Inflammatory macrophage treated with lipopolysaccharide for 4 hours (primary cell): ENCODE data around the gene CHMP4A.

Experiments
- DNase-seq: peaks from one replicate; pipeline ENCODE4 v3.0.0-alpha.2; 2020

Gene CHMP4A, protein sequence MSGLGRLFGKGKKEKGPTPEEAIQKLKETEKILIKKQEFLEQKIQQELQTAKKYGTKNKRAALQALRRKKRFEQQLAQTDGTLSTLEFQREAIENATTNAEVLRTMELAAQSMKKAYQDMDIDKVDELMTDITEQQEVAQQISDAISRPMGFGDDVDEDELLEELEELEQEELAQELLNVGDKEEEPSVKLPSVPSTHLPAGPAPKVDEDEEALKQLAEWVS

GRCh38 chr14:24212924-24213865 is at the start of gene CHMP4A:
TSS of gene CHMP4A (minus strand) at chr14:24213488. CDS start at chr14:24213439, 49 bp downstream.
- DNase-seq, result peak; percentile 99

DNA sequence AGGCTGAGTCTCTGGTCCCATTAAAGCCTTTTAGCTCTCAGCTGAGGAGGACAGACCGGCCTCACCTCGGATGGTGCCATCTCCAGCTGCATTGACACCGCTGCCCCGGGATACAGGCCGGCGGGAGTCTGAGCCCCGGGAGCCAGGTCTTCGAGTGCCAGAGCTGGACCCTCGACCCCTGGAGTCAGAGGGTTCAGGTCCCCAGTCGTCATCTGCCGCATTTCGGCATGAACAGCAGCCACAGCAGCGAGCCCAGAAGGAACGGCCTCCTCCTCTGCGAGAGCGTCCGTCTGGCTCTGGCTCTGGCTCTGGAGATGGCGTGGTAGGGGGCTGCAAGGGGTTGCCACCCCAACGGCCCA is 48.7 kb upstream of the CHMP4A start:
- DNase-seq, result no peak

- DNase-seq, result no peak
Observed at GRCh38 chr14:24261256-24261968, 48.1 kb upstream of the CHMP4A start.

DNA sequence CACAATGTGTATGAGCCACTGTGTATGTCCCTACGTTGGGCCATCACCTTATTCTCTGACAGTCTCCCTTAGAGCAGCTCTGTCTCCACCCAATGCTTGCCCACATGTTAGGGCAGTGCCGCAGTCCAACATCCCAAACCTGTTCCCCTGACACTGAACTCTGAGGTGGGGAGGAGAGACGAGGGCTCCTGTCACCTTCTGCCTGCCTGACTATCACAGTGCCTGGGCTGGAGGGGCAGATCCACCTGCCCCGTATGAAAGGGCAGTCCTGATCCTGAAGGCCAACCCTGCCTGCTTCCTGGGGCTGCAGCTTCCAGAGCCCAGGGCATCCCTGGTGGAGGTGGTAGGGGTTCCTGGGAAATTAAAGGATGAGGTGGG is 47.5 kb upstream of the CHMP4A start:
- no peak for DNase-seq

GRCh38 chr14:24260026-24260779 is 46.9 kb upstream of the CHMP4A start:
- no peak for DNase-seq

GRCh38 chr14:24259282-24260025 is 46.2 kb upstream of the CHMP4A start:
- DNase-seq, result no peak

DNA sequence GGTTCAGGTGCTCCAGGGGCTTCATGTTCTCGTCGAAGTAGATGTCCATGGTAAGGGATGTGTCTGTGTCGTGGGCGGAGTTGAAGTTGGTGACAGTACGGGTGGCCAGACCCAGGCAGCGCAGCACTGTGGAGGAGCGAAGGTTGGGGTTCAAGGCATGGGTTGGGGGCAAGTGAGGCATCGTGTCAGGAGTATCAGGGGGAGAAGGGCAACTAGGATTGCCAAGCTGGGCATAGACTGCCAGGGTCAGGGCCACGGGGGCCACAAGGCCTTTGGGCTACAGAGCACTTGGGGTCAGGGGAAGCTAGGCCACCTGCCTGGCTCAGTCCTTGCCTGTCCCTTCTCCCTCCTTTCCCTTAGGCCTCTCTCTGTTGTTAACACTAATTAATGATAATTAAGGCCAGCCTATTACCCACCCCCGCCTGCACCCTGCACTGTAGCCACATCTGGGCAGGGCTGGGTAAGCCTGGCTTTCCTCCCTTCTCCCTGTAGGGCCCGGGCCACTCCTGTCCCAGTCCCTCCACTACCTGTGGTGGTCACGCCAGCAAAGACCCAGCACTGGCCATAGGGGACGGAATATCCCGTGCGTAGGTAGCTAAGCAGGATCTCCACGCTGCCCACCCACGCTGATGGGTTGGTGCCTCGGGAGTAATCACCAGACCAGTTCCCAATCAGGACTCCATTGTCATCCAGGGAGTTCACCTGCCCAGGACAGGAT is 45.4 kb upstream of the CHMP4A start:
- DNase-seq, result no peak

- no peak for DNase-seq
Observed at GRCh38 chr14:24258119-24258518, 44.8 kb upstream of the CHMP4A start.

DNA sequence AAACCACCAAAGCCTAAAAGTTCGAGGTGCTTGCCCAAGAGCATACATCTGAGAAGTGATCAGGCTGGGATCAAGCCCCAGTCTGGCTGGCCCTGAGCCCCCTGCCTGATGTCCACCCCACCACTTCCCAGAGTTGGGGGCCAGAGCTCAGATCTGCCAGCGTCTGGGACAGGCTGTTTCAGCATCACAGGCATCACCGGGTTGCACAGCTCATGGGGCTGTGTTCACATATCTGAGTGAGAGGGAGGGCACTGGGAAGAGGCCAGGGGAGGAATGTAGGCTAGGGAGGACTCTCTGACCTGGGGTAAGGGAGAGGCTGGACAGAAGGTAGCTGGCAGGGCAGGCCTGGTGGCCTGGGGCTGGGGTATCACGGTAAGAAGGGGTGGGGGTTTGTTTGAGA is 43.7 kb upstream of the CHMP4A start:
- DNase-seq, result no peak

DNA sequence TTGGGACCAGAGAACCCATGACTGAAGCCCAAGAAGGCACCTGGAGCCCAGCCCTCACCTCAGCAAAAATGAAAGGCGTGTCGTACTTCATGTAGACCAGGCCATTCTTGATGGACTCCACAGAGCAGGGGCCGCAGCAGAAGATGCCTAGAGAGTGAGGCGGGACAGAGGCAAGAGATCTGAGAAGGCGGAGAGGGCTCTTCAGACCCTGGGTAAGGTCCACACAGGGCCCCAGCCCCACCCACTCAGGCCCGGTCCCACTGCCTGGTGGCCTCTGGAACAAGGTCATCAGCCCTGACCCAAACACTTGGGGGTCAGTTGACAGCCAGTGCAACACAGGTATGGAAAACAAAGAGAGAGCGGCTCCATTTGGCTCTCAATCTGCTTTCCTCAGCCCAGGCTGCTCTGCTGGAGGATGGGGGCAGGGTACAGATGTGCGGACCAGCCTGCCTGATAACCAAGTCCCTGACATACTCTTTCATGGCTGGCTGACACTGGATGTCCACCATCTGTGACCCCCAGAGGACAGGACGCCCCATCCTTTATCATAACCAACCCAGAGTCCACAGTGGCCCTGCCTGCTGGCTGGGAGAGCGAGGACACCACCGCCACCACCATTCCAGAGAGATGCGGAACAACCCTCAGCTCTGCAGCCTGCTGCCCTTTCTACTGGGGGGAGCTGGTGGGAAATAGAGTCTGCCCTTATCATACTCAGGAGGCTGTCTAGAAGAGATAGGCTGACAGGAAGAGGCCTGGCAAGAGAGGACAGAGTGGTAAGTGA is 42.8 kb upstream of the CHMP4A start:
- no peak for DNase-seq

GRCh38 chr14:24255438-24255837 is 42.1 kb upstream of the CHMP4A start:
- no peak for DNase-seq

- no peak for DNase-seq
Observed at GRCh38 chr14:24254630-24255392, 41.5 kb upstream of the CHMP4A start.

DNA sequence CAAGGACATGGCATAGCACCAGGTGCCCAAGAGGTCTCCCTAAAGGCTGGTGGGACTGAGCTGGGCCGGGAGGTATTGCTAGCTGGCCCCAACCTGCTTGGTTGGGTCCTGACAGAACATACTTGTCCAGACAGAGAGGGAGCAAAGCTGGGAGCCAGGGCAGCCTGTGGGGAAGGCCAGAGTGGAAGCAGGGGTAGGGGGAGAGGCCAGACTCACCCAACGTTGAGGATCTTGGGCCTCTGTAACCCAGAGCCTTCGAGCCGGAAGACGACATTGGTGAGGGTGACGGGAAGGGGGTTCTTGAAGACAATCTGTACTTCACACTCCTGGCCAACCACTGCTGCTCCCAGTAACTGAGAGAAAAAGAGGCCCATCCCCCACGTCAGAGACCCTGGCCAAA is 40.6 kb upstream of the CHMP4A start:
- DNase-seq, result no peak

DNA sequence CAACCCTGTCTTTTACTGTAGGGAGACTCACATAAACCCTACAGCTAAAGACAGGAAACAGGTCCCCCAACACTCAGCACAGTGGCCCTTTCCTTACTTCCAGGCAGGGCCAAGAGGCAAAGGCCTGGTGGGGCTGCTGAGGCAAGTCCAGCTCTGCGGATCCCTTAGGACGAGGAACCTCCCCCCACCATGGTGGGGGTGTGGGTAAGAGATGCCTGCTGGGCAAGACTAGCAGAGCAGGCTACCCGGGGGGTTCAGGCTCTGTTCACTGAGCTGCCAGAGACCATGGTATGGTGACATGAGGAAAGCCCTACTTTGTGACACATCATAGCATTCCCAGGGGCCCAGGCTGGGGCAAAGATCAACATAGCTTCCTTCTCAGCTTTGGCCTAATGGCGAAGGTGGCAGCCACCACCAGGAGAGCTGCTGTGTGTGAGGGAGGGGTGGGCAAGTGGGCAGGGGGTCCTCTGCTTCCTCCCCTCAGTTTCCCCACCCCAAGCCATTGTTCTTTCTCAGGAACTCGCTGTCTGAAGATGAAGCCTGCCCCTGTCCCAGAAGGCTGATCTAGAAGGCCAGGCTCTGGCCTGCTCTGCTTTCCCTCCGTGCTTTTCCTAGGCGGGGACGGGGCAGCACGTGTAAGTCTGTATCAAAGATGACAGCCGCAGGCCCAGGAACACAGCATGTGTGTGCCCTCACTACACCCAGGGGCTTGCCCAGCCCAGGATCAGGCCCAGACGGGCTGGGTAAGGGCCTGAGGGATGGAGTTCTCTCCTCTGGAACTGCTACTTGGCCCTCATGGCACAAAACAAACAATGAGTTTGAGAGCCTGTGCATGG is 39.2 kb upstream of the CHMP4A start:
- DNase-seq, result no peak

GRCh38 chr14:24251880-24252288 is 38.6 kb upstream of the CHMP4A start:
- peak; percentile 19 for DNase-seq

DNA sequence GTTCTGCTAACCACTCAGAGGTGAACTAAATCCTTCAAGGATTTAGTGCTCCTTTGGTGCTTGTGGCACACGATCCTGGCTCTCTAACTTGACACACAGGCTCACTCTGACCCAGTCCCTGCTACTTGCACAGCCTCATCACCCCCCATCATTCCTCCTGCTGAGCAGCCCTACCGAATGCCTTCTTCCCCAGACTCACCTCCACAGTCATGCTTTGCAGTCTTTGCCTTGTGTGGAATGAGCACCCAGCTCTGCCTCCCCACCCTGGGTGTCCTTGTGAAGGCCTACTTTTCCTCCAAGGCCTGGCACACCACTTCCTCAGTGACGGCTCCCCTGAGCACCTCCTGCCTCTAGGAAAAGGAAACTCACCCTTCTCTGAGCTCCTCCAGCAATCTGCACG is 37.1 kb upstream of the CHMP4A start:
- DNase-seq, result no peak

DNA sequence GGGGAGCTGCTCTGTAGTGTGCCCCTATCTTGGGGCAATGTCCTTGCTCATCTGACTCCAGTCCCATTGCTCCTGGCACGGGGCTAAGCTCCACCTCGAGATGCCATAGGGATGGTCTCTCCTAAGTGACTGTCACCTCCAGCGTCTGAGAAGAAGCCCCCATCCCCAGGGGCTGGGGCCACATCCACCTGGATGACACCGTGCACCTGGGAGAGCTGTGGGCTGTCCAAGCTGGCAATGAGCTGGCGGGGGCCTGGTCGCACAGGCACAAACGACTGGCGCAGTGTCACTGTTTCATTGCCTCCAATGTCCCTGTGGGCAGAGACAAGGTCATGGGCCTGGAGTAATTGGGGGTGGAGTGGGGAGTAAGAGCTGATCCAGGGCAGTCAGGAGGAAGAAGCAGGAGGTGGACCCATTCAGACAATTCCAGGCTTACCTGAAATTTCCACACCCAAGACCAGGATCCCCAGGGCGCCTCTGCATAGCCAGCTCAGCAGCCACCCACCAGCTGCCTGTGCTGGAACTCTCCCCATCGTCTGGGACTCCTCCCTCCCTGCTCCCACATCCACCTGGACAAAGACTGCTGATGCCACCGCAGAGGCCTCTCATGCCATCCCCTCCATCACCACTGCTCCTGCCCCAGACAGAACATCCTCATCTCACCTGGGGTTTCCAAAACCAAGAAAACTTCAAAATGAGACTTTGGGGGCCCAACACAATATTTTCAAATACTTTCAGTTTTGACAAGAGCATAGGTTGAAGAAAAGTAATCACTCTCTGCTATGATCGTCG is 36.1 kb upstream of the CHMP4A start:
- no peak for DNase-seq

DNA sequence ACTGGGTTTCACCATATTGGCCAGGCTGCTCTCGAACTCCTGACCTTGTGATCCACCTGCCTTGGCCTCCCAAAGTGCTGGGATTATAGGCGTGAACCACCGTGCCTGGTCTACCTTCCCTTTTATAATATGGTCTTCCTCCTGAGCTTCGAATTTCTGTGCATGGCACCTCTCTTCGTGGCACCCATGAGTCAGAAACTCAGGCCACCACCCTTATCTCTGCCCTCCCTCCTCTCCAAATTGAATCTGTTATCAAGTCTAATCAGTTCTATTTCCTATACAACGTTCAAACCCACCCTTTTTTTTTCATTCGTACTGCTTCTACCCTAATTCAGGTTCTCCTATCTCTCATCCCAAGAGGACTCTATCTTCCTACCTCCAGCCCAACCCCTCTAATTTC is 34.1 kb upstream of the CHMP4A start:
- DNase-seq, result no peak
